ENCODE data around the gene MAPT.

DNA sequence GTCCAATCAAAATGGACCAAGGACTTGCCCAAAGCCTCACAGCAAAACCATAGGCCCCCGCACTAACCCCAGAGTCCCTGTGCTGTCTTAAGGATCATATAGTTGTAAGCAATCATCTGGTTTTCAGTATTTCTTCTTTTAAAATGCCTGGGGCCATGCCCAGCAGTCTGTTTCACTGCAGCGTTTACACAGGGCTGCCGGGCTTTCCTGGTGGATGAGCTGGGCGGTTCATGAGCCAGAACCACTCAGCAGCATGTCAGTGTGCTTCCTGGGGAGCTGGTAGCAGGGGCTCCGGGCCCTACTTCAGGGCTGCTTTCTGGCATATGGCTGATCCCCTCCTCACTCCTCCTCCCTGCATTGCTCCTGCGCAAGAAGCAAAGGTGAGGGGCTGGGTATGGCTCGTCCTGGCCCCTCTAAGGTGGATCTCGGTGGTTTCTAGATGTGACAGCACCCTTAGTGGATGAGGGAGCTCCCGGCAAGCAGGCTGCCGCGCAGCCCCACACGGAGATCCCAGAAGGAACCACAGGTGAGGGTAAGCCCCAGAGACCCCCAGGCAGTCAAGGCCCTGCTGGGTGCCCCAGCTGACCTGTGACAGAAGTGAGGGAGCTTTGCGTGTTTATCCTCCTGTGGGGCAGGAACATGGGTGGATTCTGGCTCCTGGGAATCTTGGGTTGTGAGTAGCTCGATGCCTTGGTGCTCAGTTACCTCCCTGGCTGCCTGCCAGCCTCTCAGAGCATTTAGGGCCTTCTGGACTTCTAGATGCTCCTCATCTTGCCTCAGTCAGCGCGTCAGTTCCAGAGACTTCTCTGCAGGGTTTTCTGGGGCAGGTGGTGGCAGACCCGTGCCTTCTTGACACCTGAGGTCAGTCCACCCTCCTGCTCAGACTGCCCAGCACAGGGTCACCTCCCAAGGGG, 79.8 kb downstream of the MAPT start:
- TF ChIP-seq, protein P1, sequence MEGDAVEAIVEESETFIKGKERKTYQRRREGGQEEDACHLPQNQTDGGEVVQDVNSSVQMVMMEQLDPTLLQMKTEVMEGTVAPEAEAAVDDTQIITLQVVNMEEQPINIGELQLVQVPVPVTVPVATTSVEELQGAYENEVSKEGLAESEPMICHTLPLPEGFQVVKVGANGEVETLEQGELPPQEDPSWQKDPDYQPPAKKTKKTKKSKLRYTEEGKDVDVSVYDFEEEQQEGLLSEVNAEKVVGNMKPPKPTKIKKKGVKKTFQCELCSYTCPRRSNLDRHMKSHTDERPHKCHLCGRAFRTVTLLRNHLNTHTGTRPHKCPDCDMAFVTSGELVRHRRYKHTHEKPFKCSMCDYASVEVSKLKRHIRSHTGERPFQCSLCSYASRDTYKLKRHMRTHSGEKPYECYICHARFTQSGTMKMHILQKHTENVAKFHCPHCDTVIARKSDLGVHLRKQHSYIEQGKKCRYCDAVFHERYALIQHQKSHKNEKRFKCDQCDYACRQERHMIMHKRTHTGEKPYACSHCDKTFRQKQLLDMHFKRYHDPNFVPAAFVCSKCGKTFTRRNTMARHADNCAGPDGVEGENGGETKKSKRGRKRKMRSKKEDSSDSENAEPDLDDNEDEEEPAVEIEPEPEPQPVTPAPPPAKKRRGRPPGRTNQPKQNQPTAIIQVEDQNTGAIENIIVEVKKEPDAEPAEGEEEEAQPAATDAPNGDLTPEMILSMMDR (IDR thresholded peaks at IDR 0.05; ENCODE audit: low read depth, low read length, poor library complexity, severe bottlenecking): no peak
- TF ChIP-seq EZH2phosphoT487 (IDR thresholded peaks at IDR 0.05; ENCODE audit: borderline replicate concordance, low read length): no peak
